Thyroid gland (tissue), 4 donors: ENCODE data around the gene BICRA.

Experiments used
- POLR2A ChIP-seq, 2 donors: fragments of 450-650 bp; IDR thresholded peaks; one replicate each; pipeline ENCODE4 v1.6.1; 2017; ENCODE audit warnings: antibody characterized with exemption in 2 of 2, mild to moderate bottlenecking in 2 of 2, moderate library complexity in 1 of 2
- TF ChIP-seq, protein P1 (sequence below), 6 experiments: fragments of 200-600 bp in 3 of 6; fragments of 450-650 bp in 3 of 6; sonication (generic) in 3 of 6; IDR thresholded peaks; one replicate each; pipeline ENCODE4 v1.5.1; 2016 to 2019; ENCODE audit warnings: antibody characterized with exemption in 6 of 6, mild to moderate bottlenecking in 2 of 6, inconsistent platforms in 1 of 6, moderate library complexity in 1 of 6

DNA sequence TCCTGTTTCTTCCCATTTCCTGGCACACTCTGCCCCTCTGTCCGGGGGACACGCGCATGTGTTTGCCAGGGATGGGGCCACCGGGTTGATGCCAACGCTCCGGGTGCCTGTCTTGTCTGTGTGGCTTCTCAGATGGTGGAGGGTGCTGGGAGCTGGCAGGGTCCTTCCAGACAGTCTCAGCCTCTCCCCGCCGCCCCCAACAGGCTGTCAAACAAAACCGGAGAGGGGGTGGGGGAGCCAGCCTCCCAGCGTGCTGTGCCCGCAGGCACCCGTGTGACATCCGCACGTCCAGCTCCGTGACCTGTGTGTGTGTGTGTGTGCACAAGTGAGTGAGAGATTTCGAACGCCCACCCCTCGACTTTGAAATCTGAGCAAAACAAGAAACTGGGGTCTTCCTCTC, 93.7 kb downstream of the BICRA start:
- TF ChIP-seq POLR2A (IDR thresholded peaks at IDR 0.05), result no peak
- TF ChIP-seq, protein P1, sequence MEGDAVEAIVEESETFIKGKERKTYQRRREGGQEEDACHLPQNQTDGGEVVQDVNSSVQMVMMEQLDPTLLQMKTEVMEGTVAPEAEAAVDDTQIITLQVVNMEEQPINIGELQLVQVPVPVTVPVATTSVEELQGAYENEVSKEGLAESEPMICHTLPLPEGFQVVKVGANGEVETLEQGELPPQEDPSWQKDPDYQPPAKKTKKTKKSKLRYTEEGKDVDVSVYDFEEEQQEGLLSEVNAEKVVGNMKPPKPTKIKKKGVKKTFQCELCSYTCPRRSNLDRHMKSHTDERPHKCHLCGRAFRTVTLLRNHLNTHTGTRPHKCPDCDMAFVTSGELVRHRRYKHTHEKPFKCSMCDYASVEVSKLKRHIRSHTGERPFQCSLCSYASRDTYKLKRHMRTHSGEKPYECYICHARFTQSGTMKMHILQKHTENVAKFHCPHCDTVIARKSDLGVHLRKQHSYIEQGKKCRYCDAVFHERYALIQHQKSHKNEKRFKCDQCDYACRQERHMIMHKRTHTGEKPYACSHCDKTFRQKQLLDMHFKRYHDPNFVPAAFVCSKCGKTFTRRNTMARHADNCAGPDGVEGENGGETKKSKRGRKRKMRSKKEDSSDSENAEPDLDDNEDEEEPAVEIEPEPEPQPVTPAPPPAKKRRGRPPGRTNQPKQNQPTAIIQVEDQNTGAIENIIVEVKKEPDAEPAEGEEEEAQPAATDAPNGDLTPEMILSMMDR (IDR thresholded peaks at IDR 0.05), result no peak
